Omental fat pad (tissue), 4 donors: ENCODE data around the gene FKBP1B. TPM values are rescaled to one million over a fixed set of nuclear protein-coding genes. Genes with fewer than 3 reads are reported as not detected.
"Not testable (repeated sequence)": the region's sequence is repeated elsewhere in the genome, so short reads cannot be mapped to it uniquely, and the experiment has no call there.

Experiments
- ATAC-seq: fragments of 150-250 bp; one replicate; pipeline ENCODE4 v1.9.1; 2016; ENCODE audit warnings: mild to moderate bottlenecking, moderate library complexity; ENCODE audit not compliant: low FRiP score
- DNase-seq: peaks from one replicate; pipeline ENCODE4 v3.0.0-alpha.2; 2019; ENCODE audit warnings: low spot score
- CTCF ChIP-seq, 3 donors: fragments of 450-650 bp; IDR thresholded peaks; one replicate each; pipeline ENCODE4 v1.5.1; 2016 to 2017; ENCODE audit warnings: antibody characterized with exemption in 3 of 3, mild to moderate bottlenecking in 3 of 3, moderate library complexity in 2 of 3
- total RNA-seq, 4 donors: library from RNA; depleted of rRNA; stranded (reverse); fragments of >200 nt; gene quantifications; one replicate each; pipeline ENCODE4 v1.1.0, GENCODE V29; 2016

Gene FKBP1B
- total RNA-seq, 4 donors from 2014 or later, result 4.5 to 9.6 (median 5.4) TPM

GRCh38 chr2:24011250-24012104 is 38.1 kb upstream of the FKBP1B start:
- DNase-seq, result no peak
- no peak for ATAC-seq
- TF ChIP-seq CTCF (IDR thresholded peaks at IDR 0.05), result no peak

- TF ChIP-seq CTCF (IDR thresholded peaks at IDR 0.05), result no peak
- DNase-seq (no peak), ATAC-seq (no peak)
These were observed 36.9 kb upstream of the FKBP1B start for GRCh38 chr2:24012521-24013188.

GRCh38 chr2:24014902-24015301 is 34.6 kb upstream of the FKBP1B start:
- not testable (repeated sequence) for ATAC-seq, DNase-seq

GRCh38 chr2:24015562-24016375 is 33.8 kb upstream of the FKBP1B start:
- DNase-seq (no peak), ATAC-seq (no peak)
- TF ChIP-seq CTCF (IDR thresholded peaks at IDR 0.05), result no peak

GRCh38 chr2:24016376-24016761 is 33.2 kb upstream of the FKBP1B start:
- no peak for ATAC-seq
- no peak for TF ChIP-seq CTCF (IDR thresholded peaks at IDR 0.05)
- DNase-seq, result no peak

- no peak for TF ChIP-seq CTCF (IDR thresholded peaks at IDR 0.05)
- ATAC-seq (no peak), DNase-seq (no peak)
These were observed 32.5 kb upstream of the FKBP1B start for GRCh38 chr2:24016853-24017703.
